Measurements from ENCODE around the gene ARHGAP25.

GRCh38 chr2:68740400-68740914 is 5.8 kb downstream of the ARHGAP25 start:
- TF ChIP-seq, protein P1, sequence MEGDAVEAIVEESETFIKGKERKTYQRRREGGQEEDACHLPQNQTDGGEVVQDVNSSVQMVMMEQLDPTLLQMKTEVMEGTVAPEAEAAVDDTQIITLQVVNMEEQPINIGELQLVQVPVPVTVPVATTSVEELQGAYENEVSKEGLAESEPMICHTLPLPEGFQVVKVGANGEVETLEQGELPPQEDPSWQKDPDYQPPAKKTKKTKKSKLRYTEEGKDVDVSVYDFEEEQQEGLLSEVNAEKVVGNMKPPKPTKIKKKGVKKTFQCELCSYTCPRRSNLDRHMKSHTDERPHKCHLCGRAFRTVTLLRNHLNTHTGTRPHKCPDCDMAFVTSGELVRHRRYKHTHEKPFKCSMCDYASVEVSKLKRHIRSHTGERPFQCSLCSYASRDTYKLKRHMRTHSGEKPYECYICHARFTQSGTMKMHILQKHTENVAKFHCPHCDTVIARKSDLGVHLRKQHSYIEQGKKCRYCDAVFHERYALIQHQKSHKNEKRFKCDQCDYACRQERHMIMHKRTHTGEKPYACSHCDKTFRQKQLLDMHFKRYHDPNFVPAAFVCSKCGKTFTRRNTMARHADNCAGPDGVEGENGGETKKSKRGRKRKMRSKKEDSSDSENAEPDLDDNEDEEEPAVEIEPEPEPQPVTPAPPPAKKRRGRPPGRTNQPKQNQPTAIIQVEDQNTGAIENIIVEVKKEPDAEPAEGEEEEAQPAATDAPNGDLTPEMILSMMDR (IDR thresholded peaks at IDR 0.05; ENCODE audit: low read depth, low read length, missing input control) = no peak
- no peak for TF ChIP-seq NR2F2 (IDR thresholded peaks at IDR 0.05)
- no peak for TF ChIP-seq FOXA2 (IDR thresholded peaks at IDR 0.05)
